ENCODE results near the gene PARD3B. TPM values are rescaled to one million over a fixed set of nuclear protein-coding genes. Genes with fewer than 3 reads are reported as not detected.

Gene PARD3B
- total and polyA plus RNA-seq, 2 experiments from 2014 or later, result 3.5 to 4.4 TPM

DNA sequence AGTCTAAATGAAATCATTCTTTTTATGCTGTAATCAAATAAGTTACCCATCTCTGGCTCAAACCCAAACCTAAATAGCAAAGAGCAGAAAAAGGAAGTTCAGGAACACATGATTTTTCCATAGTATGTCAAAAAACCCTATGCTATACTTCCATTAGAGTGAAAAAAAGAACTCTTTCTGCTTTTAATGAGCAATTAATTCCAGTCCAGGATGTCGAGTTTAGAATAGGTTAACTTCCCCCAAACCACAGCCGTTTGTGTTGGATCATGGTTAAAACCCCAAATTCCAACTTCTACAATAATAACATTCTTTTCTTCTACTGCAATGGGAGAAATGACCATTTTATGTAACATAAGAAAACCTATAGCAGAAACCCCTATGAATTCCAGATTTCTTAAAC, 965.9 kb downstream of the PARD3B start:
- Histone ChIP-seq H4K20me1 (replicated peaks; ENCODE audit: insufficient read depth) (no peaks in the 10 kb centered on the region), H3K79me2 (replicated peaks; ENCODE audit: insufficient read depth) (no peaks in the 10 kb centered on the region), H3K36me3 (ENCODE audit: insufficient read depth) (no peaks in the 10 kb centered on the region), H3K4me3 (no peak overlapping the region), H3F3A (replicated peaks; ENCODE audit: low read depth) (no peaks in the 10 kb centered on the region), H3K4me1 (ENCODE audit: insufficient read depth) (0 out of 2 replicates have a peak, but pooled peaks cover 3% of the 10 kb centered on the region), H2AFZ (no peak overlapping the region), H3K9me2 (ENCODE audit: insufficient read depth) (no peaks in the 10 kb centered on the region; the same call in 1 of the 2 replicates), H3K27me3 (ENCODE audit: insufficient read depth) (no peaks in the 10 kb centered on the region), H3K27ac (ENCODE audit: low read depth) (no peak overlapping the region), H3K4me2 (no peak overlapping the region)
- Mint-ChIP-seq H3K27ac (no peak overlapping the region), H3K4me3 (no peak overlapping the region), H3K27me3 (ENCODE audit: insufficient read depth, low read depth, poor library complexity) (peaks cover 1% of the 10 kb centered on the region), H3K9me3 (no peaks in the 10 kb centered on the region), H3K36me3 (ENCODE audit: low read depth) (no peaks in the 10 kb centered on the region), H3K4me1 (peaks cover 3% of the 10 kb centered on the region; the same call in 2 of the 3 replicates)
- DNase-seq (ENCODE audit: low spot score) (no peak), ATAC-seq (no peak)
- TF ChIP-seq, protein P1, sequence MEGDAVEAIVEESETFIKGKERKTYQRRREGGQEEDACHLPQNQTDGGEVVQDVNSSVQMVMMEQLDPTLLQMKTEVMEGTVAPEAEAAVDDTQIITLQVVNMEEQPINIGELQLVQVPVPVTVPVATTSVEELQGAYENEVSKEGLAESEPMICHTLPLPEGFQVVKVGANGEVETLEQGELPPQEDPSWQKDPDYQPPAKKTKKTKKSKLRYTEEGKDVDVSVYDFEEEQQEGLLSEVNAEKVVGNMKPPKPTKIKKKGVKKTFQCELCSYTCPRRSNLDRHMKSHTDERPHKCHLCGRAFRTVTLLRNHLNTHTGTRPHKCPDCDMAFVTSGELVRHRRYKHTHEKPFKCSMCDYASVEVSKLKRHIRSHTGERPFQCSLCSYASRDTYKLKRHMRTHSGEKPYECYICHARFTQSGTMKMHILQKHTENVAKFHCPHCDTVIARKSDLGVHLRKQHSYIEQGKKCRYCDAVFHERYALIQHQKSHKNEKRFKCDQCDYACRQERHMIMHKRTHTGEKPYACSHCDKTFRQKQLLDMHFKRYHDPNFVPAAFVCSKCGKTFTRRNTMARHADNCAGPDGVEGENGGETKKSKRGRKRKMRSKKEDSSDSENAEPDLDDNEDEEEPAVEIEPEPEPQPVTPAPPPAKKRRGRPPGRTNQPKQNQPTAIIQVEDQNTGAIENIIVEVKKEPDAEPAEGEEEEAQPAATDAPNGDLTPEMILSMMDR (conservative IDR thresholded peaks at IDR 0.05; ENCODE audit: low read depth in 2 of 2), result no peak
- TF ChIP-seq EZH2phosphoT487 (IDR thresholded peaks at IDR 0.05; ENCODE audit: unreplicated experiment), result no peak

DNA sequence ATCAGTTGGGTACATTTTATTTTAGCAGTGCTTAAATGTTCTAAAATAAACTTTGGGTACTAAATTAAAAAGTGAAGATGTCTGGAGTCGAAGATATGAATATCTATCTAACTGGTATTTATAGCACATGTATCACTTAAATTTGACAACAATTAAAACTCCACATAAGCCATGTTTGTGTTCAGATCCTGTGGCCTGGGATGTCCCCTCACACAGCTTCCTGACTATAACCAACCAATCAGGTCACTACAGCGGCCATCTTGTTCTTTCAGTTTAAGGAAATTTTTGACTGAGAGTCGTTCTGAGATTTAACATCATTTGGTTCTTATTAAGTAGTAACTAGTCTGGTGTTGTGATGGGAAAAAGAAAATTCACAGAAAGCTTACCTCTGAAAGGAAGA, 966.4 kb downstream of the PARD3B start:
- Histone ChIP-seq H3K4me1 (ENCODE audit: insufficient read depth) (peaks cover 6% of the 10 kb centered on the region; the same call in 1 of the 2 replicates), H3K79me2 (replicated peaks; ENCODE audit: insufficient read depth) (no peaks in the 10 kb centered on the region), H3K27me3 (ENCODE audit: insufficient read depth) (no peaks in the 10 kb centered on the region), H3F3A (replicated peaks; ENCODE audit: low read depth) (no peaks in the 10 kb centered on the region), H2AFZ (no peak overlapping the region), H3K36me3 (ENCODE audit: insufficient read depth) (no peaks in the 10 kb centered on the region), H3K4me2 (no peak overlapping the region), H3K9me2 (ENCODE audit: insufficient read depth) (no peaks in the 10 kb centered on the region; the same call in 1 of the 2 replicates), H3K27ac (ENCODE audit: low read depth) (no peak overlapping the region), H3K4me3 (no peak overlapping the region), H4K20me1 (replicated peaks; ENCODE audit: insufficient read depth) (no peaks in the 10 kb centered on the region)
- no peak for DNase-seq (ENCODE audit: low spot score)
- Mint-ChIP-seq H3K27me3 (ENCODE audit: insufficient read depth, low read depth, poor library complexity) (peaks cover 1% of the 10 kb centered on the region), H3K9me3 (no peaks in the 10 kb centered on the region), H3K4me3 (no peak overlapping the region), H3K4me1 (peaks cover 3% of the 10 kb centered on the region; the same call in 2 of the 3 replicates), H3K36me3 (ENCODE audit: low read depth) (no peaks in the 10 kb centered on the region), H3K27ac (no peak overlapping the region)
- ATAC-seq, result no peak
- no peak for TF ChIP-seq ZNF114 (CRISPR knock-in tag; IDR thresholded peaks at IDR 0.05)
- TF ChIP-seq, protein P2, sequence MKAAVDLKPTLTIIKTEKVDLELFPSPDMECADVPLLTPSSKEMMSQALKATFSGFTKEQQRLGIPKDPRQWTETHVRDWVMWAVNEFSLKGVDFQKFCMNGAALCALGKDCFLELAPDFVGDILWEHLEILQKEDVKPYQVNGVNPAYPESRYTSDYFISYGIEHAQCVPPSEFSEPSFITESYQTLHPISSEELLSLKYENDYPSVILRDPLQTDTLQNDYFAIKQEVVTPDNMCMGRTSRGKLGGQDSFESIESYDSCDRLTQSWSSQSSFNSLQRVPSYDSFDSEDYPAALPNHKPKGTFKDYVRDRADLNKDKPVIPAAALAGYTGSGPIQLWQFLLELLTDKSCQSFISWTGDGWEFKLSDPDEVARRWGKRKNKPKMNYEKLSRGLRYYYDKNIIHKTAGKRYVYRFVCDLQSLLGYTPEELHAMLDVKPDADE (IDR thresholded peaks at IDR 0.05), result no peak
- no peak for TF ChIP-seq ZNF331 (CRISPR knock-in tag; IDR thresholded peaks at IDR 0.05; ENCODE audit: low read depth)
- no peak for TF ChIP-seq EZH2phosphoT487 (IDR thresholded peaks at IDR 0.05; ENCODE audit: unreplicated experiment)
- no peak for TF ChIP-seq STAT1 (IDR thresholded peaks at IDR 0.05; ENCODE audit: unreplicated experiment)
- no peak for TF ChIP-seq JUNB (IDR thresholded peaks at IDR 0.05; ENCODE audit: unreplicated experiment)

DNA sequence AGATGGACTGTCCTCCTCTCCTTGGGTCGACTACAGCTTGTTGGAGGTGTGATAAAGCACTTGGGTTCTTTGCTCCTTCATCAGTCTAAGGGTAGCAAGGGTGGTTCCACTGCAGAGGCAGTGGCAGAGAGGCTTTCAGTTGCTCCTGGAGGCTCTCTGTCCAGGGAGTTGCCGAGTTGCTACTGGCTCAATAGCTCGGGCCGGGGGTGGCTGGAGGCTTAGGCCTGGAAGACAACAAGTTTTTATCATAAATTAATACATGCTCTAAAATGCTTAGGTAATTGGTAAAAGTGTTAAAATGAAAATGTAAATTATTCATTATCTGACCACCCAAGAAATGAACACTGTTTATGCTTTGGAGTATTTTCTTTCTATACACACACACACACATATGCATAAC, 975.0 kb downstream of the PARD3B start:
- Histone ChIP-seq H4K20me1 (replicated peaks; ENCODE audit: insufficient read depth) (no peaks in the 10 kb centered on the region), H3K36me3 (ENCODE audit: insufficient read depth) (no peaks in the 10 kb centered on the region), H2AFZ (no peak overlapping the region), H3K4me2 (no peak overlapping the region), H3K79me2 (replicated peaks; ENCODE audit: insufficient read depth) (no peaks in the 10 kb centered on the region), H3F3A (replicated peaks; ENCODE audit: low read depth) (no peaks in the 10 kb centered on the region), H3K27me3 (ENCODE audit: insufficient read depth) (no peaks in the 10 kb centered on the region), H3K4me3 (no peak overlapping the region), H3K4me1 (ENCODE audit: insufficient read depth) (peaks cover 7% of the 10 kb centered on the region; the same call in 1 of the 2 replicates), H3K27ac (ENCODE audit: low read depth) (no peak overlapping the region), H3K9me2 (ENCODE audit: insufficient read depth) (no peaks in the 10 kb centered on the region)
- no peaks in the 10 kb centered on the region for H3K9me3 Mint-ChIP-seq
- no peak for ATAC-seq
- H3K4me1 Mint-ChIP-seq, result no peaks in the 10 kb centered on the region
- H3K4me3 Mint-ChIP-seq, result no peak overlapping the region
- no peaks in the 10 kb centered on the region for H3K36me3 Mint-ChIP-seq (ENCODE audit: low read depth)
- DNase-seq (ENCODE audit: low spot score), result no peak
- H3K27me3 Mint-ChIP-seq (ENCODE audit: insufficient read depth, low read depth, poor library complexity), result no peaks in the 10 kb centered on the region
- H3K27ac Mint-ChIP-seq, result no peak overlapping the region
- no peak for TF ChIP-seq STAT1 (IDR thresholded peaks at IDR 0.05; ENCODE audit: unreplicated experiment)
- TF ChIP-seq, protein P3, sequence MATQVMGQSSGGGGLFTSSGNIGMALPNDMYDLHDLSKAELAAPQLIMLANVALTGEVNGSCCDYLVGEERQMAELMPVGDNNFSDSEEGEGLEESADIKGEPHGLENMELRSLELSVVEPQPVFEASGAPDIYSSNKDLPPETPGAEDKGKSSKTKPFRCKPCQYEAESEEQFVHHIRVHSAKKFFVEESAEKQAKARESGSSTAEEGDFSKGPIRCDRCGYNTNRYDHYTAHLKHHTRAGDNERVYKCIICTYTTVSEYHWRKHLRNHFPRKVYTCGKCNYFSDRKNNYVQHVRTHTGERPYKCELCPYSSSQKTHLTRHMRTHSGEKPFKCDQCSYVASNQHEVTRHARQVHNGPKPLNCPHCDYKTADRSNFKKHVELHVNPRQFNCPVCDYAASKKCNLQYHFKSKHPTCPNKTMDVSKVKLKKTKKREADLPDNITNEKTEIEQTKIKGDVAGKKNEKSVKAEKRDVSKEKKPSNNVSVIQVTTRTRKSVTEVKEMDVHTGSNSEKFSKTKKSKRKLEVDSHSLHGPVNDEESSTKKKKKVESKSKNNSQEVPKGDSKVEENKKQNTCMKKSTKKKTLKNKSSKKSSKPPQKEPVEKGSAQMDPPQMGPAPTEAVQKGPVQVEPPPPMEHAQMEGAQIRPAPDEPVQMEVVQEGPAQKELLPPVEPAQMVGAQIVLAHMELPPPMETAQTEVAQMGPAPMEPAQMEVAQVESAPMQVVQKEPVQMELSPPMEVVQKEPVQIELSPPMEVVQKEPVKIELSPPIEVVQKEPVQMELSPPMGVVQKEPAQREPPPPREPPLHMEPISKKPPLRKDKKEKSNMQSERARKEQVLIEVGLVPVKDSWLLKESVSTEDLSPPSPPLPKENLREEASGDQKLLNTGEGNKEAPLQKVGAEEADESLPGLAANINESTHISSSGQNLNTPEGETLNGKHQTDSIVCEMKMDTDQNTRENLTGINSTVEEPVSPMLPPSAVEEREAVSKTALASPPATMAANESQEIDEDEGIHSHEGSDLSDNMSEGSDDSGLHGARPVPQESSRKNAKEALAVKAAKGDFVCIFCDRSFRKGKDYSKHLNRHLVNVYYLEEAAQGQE (IDR thresholded peaks at IDR 0.05; ENCODE audit: unreplicated experiment), result no peak
- TF ChIP-seq CREB1 (CRISPR knock-in tag; IDR thresholded peaks at IDR 0.05; ENCODE audit: low read depth), result no peak
